PC-9 (cell line): Measurements from ENCODE around the gene FBXO41. TPM values are rescaled to one million over a fixed set of nuclear protein-coding genes. Genes with fewer than 3 reads are reported as not detected.
"Not testable (repeated sequence)": the region's sequence is repeated elsewhere in the genome, so short reads cannot be mapped to it uniquely, and the experiment has no call there.

Experiments
- BruUV-seq: library from RNA; stranded (reverse); fragments of 400-500 nt; replicated peaks from 2 replicates; lab custom pipeline; 2021; lab: Mats Ljungman, UMichigan
- CTCF ChIA-PET: fragments of 300-600 bp; sonication (Branson Sonifier 250); formaldehyde crosslinking; loops from one replicate; lab custom pipeline; 2022; ENCODE audit warnings: antibody characterized with exemption; lab: Charles Lee
- POLR2A ChIA-PET: fragments of 300-600 bp; sonication (Branson Sonifier 250); formaldehyde crosslinking; loops from one replicate; lab custom pipeline; 2022; ENCODE audit warnings: antibody characterized with exemption; ENCODE audit not compliant: unreplicated experiment; lab: Charles Lee
- DNase-seq, 2 experiments: peaks; one replicate each; pipeline versions ENCODE4 v3.0.0 to v3.0.0-alpha.2; 2015 to 2022; ENCODE audit warnings: mixed read lengths in 1 of 2
- H2AFZ ChIP-seq: fragments of 200-600 bp; sonication (generic); 2 replicates; pipeline ENCODE4 v1.8.1; 2017; ENCODE audit warnings: antibody characterized with exemption
- H3F3A ChIP-seq: fragments of 200-600 bp; sonication (generic); 2 replicates; pipeline ENCODE4 v1.8.1; 2017; ENCODE audit warnings: antibody characterized with exemption, mild to moderate bottlenecking, low read depth; ENCODE audit not compliant: insufficient read depth
- H3K27ac ChIP-seq: fragments of 200-600 bp; sonication (generic); 2 replicates; pipeline ENCODE4 v1.6.1; 2016; ENCODE audit warnings: mixed run types
- H3K27me3 ChIP-seq: fragments of 200-600 bp; sonication (generic); 2 replicates; pipeline ENCODE4 v1.6.1; 2016; ENCODE audit warnings: low read depth, mixed run types; ENCODE audit not compliant: insufficient read depth
- H3K36me3 ChIP-seq: fragments of 200-600 bp; sonication (generic); 2 replicates; pipeline ENCODE4 v1.6.1; 2016; ENCODE audit warnings: low read depth, mixed run types
- H3K4me1 ChIP-seq: fragments of 200-600 bp; sonication (generic); replicated peaks from 2 replicates; pipeline ENCODE4 v1.6.1; 2016; ENCODE audit warnings: mixed run types; ENCODE audit not compliant: insufficient read depth
- H3K4me2 ChIP-seq: fragments of 200-600 bp; sonication (generic); 2 replicates; pipeline ENCODE4 v1.6.1; 2017; ENCODE audit warnings: mixed run types
- H3K4me3 ChIP-seq: fragments of 200-600 bp; sonication (generic); 2 replicates; pipeline ENCODE4 v1.6.1; 2016; ENCODE audit warnings: mixed run types
- H3K79me2 ChIP-seq: fragments of 200-600 bp; sonication (generic); 2 replicates; pipeline ENCODE4 v1.6.1; 2017; ENCODE audit warnings: low read depth, mixed run types
- H3K9me2 ChIP-seq: fragments of 200-600 bp; sonication (generic); 2 replicates; pipeline ENCODE4 v1.8.1; 2017; ENCODE audit warnings: mild to moderate bottlenecking; ENCODE audit not compliant: insufficient read depth
- H3K9me3 ChIP-seq: fragments of 200-600 bp; sonication (generic); 2 replicates; pipeline ENCODE4 v1.8.1; 2016; ENCODE audit warnings: low read depth; ENCODE audit not compliant: insufficient read depth
- H4K20me1 ChIP-seq: fragments of 200-600 bp; sonication (generic); 2 replicates; pipeline ENCODE4 v1.8.1; 2017; ENCODE audit not compliant: insufficient read depth
- CTCF ChIP-seq: fragments of 200-600 bp; sonication (generic); conservative IDR thresholded peaks from 2 replicates; pipeline ENCODE4 v1.6.1; 2017; ENCODE audit warnings: mixed run types, antibody characterized with exemption, mild to moderate bottlenecking, moderate library complexity
- EZH2 ChIP-seq: fragments of 200-600 bp; sonication (generic); IDR thresholded peaks from 2 replicates; pipeline ENCODE4 v1.8.0; 2017; ENCODE audit warnings: antibody characterized with exemption, low read depth
- intact Hi-C: fragments of 100-400 bp; cut with micrococcal nuclease; formaldehyde crosslinking; loops from one replicate; pipeline ENCODE4 v1.10.0; 2022; ENCODE audit not compliant: unreplicated experiment
- total RNA-seq: library from RNA; stranded (reverse); gene quantifications from 2 replicates; pipeline ENCODE4 v1.2.3, GENCODE V29; 2021

FBXO41 gene
- total RNA-seq, 1 experiment from 2014 or later = 16.4 TPM

GRCh38 chr2:73264783-73265182 is 19.5 kb downstream of the FBXO41 start:
- intact Hi-C loops = no loop called here

GRCh38 chr2:73264332-73264606 is 20.0 kb downstream of the FBXO41 start:
- ChIA-PET CTCF (no interaction called here), POLR2A (no interaction called here)
- no peaks in the 10 kb centered on the region for H3K9me3 ChIP-seq
- intact Hi-C loops = no loop called here
- no peaks in the 10 kb centered on the region for H3K9me2 ChIP-seq
- TF ChIP-seq CTCF (no peak), EZH2 (no peak)
- no TSS peak for BruUV-seq
- H4K20me1 ChIP-seq = peaks cover 13% of the 10 kb centered on the region; the same call in 1 of the 2 replicates
- no peak overlapping the region for H3K4me3 ChIP-seq
- peaks cover 3% of the 10 kb centered on the region; the same call in 1 of the 2 replicates for H3K36me3 ChIP-seq
- H3K79me2 ChIP-seq = no peaks in the 10 kb centered on the region
- no peak overlapping the region for H3K4me2 ChIP-seq
- no peaks in the 10 kb centered on the region for H3K27me3 ChIP-seq
- H2AFZ ChIP-seq = no peak overlapping the region
- H3K4me1 ChIP-seq = no peaks in the 10 kb centered on the region
- DNase-seq = no peak
- H3F3A ChIP-seq = no peaks in the 10 kb centered on the region
- no peak overlapping the region for H3K27ac ChIP-seq

More at GRCh38 chr2:73264783-73265182, 19.5 kb downstream of the FBXO41 start:
- DNase-seq = no peak
- peaks cover 13% of the 10 kb centered on the region; the same call in 1 of the 2 replicates for H4K20me1 ChIP-seq
- H3F3A ChIP-seq = no peaks in the 10 kb centered on the region
- peaks cover 3% of the 10 kb centered on the region; the same call in 1 of the 2 replicates for H3K36me3 ChIP-seq
- no peak overlapping the region for H3K4me2 ChIP-seq
- H3K27me3 ChIP-seq = no peaks in the 10 kb centered on the region
- CTCF ChIA-PET = no interaction called here
- H3K79me2 ChIP-seq = no peaks in the 10 kb centered on the region
- H3K9me3 ChIP-seq = no peaks in the 10 kb centered on the region
- POLR2A ChIA-PET = no interaction called here
- TF ChIP-seq CTCF (no peak), EZH2 (no peak)
- H3K9me2 ChIP-seq = no peaks in the 10 kb centered on the region
- no peak overlapping the region for H3K27ac ChIP-seq
- no peak overlapping the region for H2AFZ ChIP-seq
- BruUV-seq = no TSS peak
- no peaks in the 10 kb centered on the region for H3K4me1 ChIP-seq
- H3K4me3 ChIP-seq = no peak overlapping the region

GRCh38 chr2:73263540-73264331 is 20.5 kb downstream of the FBXO41 start:
- Histone ChIP-seq H3K4me1 (no peaks in the 10 kb centered on the region), H3K9me2 (no peaks in the 10 kb centered on the region), H3F3A (no peaks in the 10 kb centered on the region), H3K9me3 (no peaks in the 10 kb centered on the region), H3K27ac (no peak overlapping the region), H3K4me3 (no peak overlapping the region), H4K20me1 (peaks cover 13% of the 10 kb centered on the region; the same call in 1 of the 2 replicates), H3K36me3 (peaks cover 3% of the 10 kb centered on the region; the same call in 1 of the 2 replicates), H3K4me2 (no peak overlapping the region), H3K27me3 (no peaks in the 10 kb centered on the region), H2AFZ (no peak overlapping the region), H3K79me2 (no peaks in the 10 kb centered on the region)
- TF ChIP-seq EZH2 (no peak), CTCF (no peak)
- intact Hi-C loops = no loop called here
- CTCF ChIA-PET = interaction anchor here (0.7 kb wide), 1 partner anchor 11 kb away, joined by 3 read pairs; no protein-coding TSS in a partner anchor
- BruUV-seq = no TSS peak
- POLR2A ChIA-PET = no interaction called here
- DNase-seq = peak in 1 of 2 experiments; percentile 22

GRCh38 chr2:73262691-73263429 is 21.4 kb downstream of the FBXO41 start:
- H3K27me3 ChIP-seq, H3K27ac ChIP-seq, intact Hi-C loops, H3K36me3 ChIP-seq, H3K4me3 ChIP-seq, H3K9me3 ChIP-seq, POLR2A ChIA-PET, H3K4me1 ChIP-seq, BruUV-seq, H4K20me1 ChIP-seq, H3K9me2 ChIP-seq, H3F3A ChIP-seq, H2AFZ ChIP-seq, H3K79me2 ChIP-seq, H3K4me2 ChIP-seq, DNase-seq: not testable (repeated sequence)
- CTCF ChIA-PET = interaction anchor here (0.7 kb wide), 1 partner anchor 10 kb away, joined by 3 read pairs; no protein-coding TSS in a partner anchor
